Posterior cingulate gyrus (tissue), 11 donors: ENCODE results near the gene CBFA2T3.

Experiments used
- DNase-seq, 10 donors: peaks; one replicate each; pipeline versions ENCODE4 v3.0.0 to v3.0.0-alpha.2; 2020 to 2021; ENCODE audit warnings: mixed read lengths in 3 of 10
- intact Hi-C: fragments of 100-400 bp; cut with DNase I; formaldehyde crosslinking; loops from one replicate; pipeline ENCODE4 v1.15.1; 2023

The CBFA2T3 gene

DNA sequence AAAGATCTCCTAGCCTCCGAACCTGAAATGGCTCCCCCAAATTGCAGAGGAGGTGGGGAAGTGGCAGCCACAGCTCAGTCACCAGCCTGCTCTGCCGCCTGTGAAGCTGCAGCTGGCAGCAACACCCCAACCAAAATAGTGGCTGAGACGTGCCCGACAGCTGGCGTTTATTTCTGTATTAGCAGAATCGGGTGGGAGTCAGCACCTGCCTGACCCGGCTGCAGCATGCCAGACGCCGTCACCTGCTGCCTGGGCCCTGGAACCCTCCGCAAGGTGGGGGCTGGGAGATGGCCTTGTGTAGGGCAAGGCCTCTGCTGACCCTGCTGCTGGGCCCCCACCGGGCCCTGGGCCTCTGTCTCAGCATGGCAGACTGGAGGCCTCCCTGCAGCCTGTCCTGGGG is 93.1 kb downstream of the CBFA2T3 start:
- peak in 7 of 10 donors; percentile 17 to 91 (median 50) for DNase-seq
- intact Hi-C loops: no loop called here

- intact Hi-C loops: no loop called here
- DNase-seq: no peak
Observed at GRCh38 chr16:88883117-88883895, 93.7 kb downstream of the CBFA2T3 start.

GRCh38 chr16:88882358-88883030 is 94.5 kb downstream of the CBFA2T3 start:
- intact Hi-C loops: no loop called here

GRCh38 chr16:88881675-88882357 is 95.2 kb downstream of the CBFA2T3 start:
- DNase-seq: no peak
- intact Hi-C loops: no loop called here

More at GRCh38 chr16:88882358-88883030, 94.5 kb downstream of the CBFA2T3 start:
- DNase-seq: no peak

GRCh38 chr16:88881007-88881615 is 95.9 kb downstream of the CBFA2T3 start:
- no peak for DNase-seq
- intact Hi-C loops: no loop called here

DNA sequence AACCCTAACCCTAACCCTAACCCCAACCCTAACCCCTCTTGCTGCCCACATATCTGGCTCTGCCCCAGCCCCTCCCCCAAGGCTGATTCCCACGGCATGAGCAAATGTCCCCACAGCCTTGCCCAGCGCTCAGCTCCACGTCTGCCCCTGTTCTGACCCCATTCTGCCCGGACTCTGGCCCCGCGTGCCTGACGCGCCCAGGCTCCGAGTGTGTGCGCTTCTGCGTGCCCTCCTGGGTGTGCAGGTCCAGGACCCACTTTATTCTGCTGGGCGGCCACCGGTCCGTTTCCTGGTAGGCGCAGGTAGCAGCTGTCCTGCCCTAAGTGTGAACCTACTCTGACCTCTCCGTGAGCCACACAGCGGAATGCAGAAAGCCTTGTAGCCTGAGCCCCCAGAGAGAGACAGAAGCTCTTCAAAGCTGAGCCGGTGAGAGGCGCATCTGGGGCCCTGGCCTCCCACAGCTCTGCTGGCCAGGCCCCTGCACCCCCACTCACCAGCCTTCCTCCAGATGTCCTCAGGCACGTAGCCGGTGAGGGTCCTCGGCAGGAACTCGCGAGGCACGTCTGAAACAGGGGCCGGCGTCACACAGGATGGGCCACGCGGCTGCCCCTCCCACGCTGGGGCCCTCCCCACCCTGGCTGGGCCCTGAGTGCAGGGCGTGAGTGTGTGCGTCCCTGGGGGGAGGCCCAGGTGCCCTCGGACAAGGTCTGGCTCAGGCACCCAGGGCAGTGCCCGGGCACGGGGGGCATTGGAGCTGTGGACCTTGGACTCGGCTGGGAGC is 96.6 kb downstream of the CBFA2T3 start:
- no peak for DNase-seq
- intact Hi-C loops: no loop called here

DNA sequence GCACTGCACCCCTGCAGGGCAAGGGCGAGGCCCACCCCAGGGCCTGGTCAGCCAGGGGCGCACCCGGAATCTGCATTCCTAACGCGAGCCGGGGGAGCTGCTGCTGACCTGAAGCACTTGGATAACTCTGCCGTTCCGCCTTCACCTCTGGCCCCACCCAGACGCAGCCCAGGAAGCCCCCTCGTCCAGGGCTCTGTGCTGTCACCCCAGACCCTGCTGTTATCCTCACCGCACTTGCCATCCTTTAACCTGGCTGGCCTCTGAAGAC is 97.3 kb downstream of the CBFA2T3 start:
- DNase-seq: no peak
- intact Hi-C loops: no loop called here

DNA sequence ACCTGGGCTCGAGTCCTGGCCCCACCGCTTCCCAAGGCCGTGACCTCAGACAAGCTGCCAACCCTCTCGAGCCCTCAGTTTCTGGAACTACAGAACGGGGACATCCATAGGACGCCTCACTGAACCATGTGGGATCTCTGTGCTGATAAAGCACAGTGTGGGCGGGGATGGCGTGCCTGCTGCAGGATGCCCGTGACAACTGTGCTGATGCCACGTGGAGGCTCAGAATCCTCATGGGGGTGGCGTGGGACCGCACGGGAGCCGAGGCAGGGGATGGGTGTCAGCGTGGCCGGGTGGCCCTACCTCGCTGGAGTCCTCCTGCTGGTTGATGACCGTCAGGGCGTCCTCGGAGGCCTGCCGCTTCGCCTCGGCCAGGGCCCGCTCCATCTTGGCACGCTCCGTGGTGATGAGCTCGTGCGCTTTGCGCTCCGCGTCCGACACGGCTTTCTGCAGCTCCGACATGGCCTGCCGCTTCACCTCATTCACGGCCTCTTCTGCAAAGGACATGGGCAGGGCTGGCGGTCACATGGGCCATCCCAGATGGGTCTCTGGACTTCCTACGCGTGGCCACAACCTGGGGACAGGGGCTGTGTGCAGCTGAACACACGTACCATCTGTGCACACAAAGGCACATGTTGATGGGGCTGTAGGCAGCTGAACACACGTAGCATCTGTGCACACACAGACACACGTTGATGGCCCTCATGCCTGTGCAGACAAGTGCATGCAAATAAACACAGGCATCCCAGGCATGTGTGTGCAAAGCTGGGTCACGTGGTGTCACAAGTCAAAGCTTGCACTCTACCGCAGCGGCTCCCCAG is 97.8 kb downstream of the CBFA2T3 start:
- intact Hi-C loops: no loop called here
- no peak for DNase-seq

DNA sequence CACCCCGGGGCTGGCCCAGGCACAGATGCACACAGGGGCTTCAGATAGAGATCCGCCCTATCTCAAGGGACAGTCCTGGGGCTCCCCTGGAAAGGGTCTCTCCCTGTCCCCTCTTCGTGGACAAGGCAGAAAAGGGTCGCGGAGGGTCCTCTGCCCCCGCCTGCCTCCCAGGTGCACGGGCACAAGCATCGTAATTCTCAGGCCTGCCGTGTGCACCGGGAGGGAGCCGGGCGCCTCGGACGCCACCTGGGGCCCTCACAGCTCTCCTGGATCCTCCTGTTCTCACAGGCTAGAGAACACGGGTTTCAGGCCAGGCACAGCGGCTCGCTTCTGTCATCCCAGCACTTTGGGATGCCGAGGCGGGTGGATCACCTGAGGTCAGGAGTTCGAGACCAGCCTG is 98.7 kb downstream of the CBFA2T3 start:
- intact Hi-C loops: no loop called here
- no peak for DNase-seq

DNA sequence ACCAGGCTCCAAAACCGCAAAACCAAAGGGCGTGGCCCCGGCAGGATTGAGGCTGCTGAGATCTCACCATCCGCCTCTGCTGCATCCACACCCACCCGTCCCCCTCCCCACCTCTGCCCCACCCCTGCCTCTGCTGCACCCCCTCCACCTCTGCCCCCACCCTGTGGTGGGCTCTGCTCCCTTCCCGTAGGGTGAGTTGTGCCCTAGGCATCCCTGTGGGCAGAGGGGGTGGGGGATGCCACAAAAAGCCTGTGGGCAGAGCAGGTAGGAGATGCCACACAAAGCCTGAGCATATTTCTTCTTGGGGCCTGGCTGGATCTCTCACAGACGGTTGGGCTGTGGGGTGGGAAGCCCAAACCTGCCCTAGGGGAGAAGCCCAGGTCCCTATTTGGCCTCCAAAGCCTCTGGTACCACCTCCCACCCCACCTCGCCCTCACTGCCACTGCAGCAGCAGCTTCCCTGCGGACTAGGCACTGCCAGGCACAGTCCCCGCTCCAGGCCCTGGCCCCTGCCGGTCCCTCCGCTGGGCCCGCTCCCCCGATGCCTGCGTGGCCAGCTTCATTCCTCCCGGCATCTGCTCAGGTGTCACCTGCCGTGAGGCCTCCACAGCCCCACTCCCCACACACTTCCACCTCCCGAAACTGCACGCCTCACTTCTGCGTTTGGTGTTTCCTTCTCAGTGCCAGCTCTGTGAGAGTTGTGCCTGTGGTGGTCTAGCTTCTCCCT is 99.3 kb downstream of the CBFA2T3 start:
- intact Hi-C loops: no loop called here
- no peak for DNase-seq

- DNase-seq: no peak
- intact Hi-C loops: no loop called here
Observed at GRCh38 chr16:88876942-88877526, 100.0 kb downstream of the CBFA2T3 start.

- intact Hi-C loops: no loop called here
- no peak for DNase-seq
Observed at GRCh38 chr16:88875703-88876234, 101.2 kb downstream of the CBFA2T3 start.

DNA sequence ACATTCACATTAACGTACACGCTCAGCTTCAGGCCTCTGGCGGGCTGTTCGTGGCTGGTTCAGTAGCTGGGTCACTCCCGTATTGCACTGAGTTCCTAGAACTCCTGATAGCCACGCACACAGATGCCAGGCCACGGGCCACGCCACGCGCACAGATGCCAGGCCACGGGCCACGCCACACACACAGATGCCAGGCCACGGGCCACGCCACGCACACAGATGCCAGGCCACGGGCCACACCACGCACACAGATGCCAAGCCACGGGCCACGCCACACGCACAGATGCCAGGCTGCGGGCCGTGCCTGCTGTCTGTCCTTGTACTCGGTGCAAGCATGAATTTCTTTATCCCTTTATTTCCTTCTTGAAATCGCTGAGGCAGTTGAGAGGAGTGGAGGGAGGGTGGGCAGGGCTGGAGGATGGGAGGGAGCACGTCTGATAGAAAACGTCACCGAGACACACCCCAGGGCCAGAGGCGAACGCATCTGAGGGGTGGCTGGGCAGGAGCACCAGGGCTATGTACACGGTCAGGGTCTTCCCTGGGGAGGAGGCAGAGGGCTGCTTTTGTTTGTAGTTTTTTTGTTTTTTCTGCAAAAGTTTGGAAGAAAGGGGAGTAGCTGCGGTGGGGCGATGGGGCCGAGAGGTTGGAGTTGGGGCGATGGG is 101.9 kb downstream of the CBFA2T3 start:
- DNase-seq: no peak
- intact Hi-C loops: no loop called here

GRCh38 chr16:88872650-88873331 is 104.2 kb downstream of the CBFA2T3 start:
- no peak for DNase-seq
- intact Hi-C loops: no loop called here

DNA sequence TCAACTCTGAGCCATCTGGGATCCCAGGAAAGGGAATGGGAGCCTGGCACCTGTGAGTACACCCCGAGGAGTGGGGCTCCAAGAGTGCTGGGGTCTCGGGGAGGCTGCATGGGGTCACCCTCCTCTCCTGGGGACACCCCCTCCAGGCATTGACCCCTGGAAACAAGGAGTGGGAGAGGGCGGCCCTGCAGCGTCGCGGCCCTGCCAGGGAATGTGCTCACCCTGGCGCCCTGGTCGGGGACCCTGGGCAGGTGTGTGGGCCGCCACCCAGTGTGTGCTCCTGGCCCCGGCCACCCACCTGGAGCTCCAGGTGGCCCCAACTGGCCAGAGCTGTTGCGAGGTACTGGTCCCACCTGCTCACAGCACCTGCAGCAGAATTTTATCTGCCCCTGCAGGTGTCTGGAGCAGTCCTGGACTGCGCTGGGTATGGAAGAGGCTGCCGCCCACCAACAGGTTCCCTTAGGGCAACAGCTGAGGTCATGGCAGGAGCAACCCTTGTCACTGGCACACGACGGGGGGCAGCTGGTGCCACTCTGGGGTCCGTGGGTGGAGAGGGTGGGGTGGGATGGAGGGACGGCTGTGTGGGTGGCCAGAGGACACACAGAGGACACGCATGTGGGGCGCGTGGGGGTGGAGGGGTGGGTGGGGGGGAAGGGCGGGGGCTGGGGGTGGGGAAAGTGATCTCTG is 105.1 kb downstream of the CBFA2T3 start:
- intact Hi-C loops: no loop called here

GRCh38 chr16:88871349-88871702 is 105.7 kb downstream of the CBFA2T3 start:
- DNase-seq: no peak
- intact Hi-C loops: no loop called here

More for the DNA sequence above, 105.1 kb downstream of the CBFA2T3 start:
- no peak for DNase-seq
